ENCODE measurements around the gene MRPS34.

- TF ChIP-seq TAF1 (IDR thresholded peaks at IDR 0.05; ENCODE audit: borderline replicate concordance, insufficient read depth, low read length) (no peak), POLR2AphosphoS5 (IDR thresholded peaks at IDR 0.05; ENCODE audit: low read depth, low read length) (no peak)
These were observed 43.7 kb upstream of the MRPS34 start for GRCh38 chr16:1816396-1817275.
